ENCODE results near the gene UGT1A7.

GRCh38 chr2:233655043-233655442 is 26.7 kb upstream of the UGT1A7 start:
- TF ChIP-seq, protein P1, sequence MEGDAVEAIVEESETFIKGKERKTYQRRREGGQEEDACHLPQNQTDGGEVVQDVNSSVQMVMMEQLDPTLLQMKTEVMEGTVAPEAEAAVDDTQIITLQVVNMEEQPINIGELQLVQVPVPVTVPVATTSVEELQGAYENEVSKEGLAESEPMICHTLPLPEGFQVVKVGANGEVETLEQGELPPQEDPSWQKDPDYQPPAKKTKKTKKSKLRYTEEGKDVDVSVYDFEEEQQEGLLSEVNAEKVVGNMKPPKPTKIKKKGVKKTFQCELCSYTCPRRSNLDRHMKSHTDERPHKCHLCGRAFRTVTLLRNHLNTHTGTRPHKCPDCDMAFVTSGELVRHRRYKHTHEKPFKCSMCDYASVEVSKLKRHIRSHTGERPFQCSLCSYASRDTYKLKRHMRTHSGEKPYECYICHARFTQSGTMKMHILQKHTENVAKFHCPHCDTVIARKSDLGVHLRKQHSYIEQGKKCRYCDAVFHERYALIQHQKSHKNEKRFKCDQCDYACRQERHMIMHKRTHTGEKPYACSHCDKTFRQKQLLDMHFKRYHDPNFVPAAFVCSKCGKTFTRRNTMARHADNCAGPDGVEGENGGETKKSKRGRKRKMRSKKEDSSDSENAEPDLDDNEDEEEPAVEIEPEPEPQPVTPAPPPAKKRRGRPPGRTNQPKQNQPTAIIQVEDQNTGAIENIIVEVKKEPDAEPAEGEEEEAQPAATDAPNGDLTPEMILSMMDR (IDR thresholded peaks at IDR 0.05; ENCODE audit: low read depth, low read length, poor library complexity, severe bottlenecking) = no peak
- no peak for TF ChIP-seq EZH2phosphoT487 (IDR thresholded peaks at IDR 0.05; ENCODE audit: borderline replicate concordance, low read length)

Measured in DOHH2 (cell line).